AG09319 (cell line): ENCODE results near the gene MRPL36.

Source experiments
- DNase-seq: peaks from one replicate; pipeline ENCODE4 v3.0.0-alpha.2; 2010; ENCODE audit warnings: low read depth; ENCODE audit errors: extremely low read depth
- CTCF ChIP-seq: IDR thresholded peaks from 2 replicates; pipeline ENCODE4 v1.5.1; 2011; ENCODE audit warnings: low read depth, mild to moderate bottlenecking, inconsistent platforms, low read length, moderate library complexity

MRPL36 gene

DNA sequence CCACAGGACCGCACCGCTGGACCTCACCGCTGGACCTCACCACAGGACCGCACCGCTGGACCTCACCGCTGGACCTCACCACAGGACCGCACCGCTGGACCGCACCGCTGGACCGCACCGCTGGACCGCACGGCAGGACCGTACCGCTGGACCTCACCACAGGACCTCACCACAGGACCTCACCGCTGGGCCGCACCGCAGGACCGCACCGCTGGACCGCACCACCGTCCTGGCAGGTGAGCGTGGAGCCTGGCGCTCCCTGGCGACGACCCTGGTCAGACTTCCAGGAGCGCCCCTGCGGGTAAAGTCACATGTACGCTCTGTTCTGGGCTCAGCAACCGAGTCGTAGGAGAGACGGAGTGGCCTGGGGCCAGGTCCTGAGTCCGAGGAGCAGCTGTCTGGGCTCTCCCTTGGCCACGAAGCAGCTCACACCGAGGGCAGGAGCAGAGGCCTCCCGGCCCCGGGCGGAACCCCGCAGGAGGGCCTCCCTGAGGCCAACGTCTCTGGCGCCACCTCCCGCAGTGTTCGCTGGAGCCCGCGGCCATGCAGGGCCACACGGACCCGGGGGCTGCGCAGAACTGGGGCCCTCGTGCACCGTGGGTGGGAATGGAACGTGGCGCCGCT lies 30.5 kb downstream of the MRPL36 start:
- DNase-seq: no peak
- TF ChIP-seq CTCF: no peak

GRCh38 chr5:1768283-1769000 lies 31.2 kb downstream of the MRPL36 start:
- no peak for DNase-seq
- TF ChIP-seq CTCF: no peak

DNA sequence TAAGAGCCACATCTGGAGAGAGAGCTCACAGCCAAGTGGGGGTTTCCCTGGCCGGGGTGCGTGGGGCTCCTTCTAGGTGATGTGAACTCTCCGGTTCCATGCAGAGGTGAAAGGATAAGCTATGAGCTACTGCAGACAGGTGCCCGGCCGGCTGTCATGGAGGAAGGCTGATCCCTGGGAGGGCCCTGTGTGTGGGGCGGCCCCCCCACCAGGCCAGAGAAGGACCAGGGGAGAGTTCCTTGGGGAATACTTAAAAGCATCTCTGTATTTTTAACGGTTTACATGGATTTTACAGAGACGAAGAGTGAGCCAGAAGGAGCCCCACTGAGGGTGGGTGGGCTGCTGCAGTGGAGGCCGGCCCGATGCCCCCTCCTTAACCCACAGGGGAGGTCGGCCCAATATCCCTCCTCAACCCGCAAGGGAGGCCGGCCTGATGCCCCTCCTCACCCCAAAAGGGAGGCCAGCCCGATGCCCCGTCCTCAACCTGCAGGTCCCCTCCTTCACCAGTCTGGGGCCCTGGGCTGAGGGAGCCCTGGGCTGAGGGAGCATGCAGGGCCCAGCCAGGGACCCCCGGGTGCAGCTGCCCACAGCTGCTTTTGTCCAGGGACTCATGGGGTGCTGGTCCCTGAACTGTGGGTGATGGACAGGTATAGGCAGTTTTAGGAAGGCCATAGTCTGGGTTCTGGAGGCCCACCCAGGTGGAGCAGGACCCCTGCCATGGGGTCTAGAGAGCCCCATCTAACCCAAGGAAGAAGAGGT lies 31.9 kb downstream of the MRPL36 start:
- TF ChIP-seq CTCF: no peak
- DNase-seq: no peak

- DNase-seq: no peak
- no peak for TF ChIP-seq CTCF
Observed at GRCh38 chr5:1765880-1766235, 33.8 kb downstream of the MRPL36 start.

DNA sequence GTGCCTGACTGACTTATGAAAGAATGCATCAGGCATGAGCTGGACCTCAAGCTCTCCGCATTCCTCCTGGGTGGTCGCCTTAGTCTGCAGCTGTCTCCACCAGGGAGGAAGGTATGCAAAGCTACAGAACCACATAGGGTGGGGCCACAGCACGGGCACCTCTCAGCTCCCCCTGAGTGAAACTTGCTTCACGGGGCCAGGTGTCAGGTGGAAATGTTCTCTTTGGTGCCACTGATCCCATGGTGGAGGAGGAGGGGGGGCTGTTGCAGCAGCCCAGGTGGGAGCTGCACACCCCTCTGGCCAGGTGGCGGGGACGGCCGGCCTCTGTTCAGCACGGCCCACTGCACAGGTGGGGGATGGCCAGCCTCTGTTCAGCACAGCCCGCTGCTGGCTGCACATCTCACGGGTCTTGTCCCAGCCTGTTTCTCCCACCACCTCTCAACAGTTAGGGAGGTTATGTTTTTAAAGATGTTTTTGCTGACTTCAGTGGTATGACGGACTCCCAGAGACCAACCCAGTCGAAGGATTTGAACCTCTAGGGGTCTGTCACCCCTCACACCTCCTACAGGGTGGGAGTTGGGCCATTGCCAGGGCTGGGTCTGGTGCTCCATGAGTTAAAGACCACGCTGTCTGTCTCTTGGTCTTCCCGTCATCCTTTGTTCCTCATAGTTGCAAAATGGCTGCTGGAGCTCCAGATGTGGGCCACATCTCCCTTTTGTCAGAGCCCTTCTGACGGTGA lies 34.3 kb downstream of the MRPL36 start:
- no peak for TF ChIP-seq CTCF
- DNase-seq: no peak

DNA sequence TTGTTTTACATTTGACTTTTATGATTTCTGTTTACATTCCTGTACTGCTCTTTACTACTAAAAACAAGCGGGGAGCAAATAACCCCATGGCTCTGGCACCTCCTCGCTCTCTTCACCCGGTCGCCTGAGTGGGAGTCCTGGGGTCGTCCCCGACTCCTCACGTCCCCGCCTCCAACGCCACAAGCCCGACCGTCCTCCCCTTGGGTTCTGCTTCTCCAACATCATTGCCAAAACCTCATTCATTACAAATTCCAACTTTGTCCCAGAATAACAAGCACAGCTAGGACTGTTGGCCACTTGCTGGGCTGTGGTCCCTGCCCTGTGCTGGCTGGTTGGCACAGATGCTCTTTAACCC lies 35.1 kb downstream of the MRPL36 start:
- no peak for DNase-seq
- TF ChIP-seq CTCF: no peak
